22Rv1 (cell line): ENCODE data around the gene GALNTL6.

Experiments
- CTCF ChIP-seq: fragments of 450-650 bp; IDR thresholded peaks from 2 replicates; pipeline ENCODE4 v1.5.1; 2017; ENCODE audit warnings: mild to moderate bottlenecking
- ZFX ChIP-seq: fragments of 450-650 bp; IDR thresholded peaks from 2 replicates; pipeline ENCODE4 v1.6.1; 2017; ENCODE audit warnings: antibody characterized with exemption, borderline replicate concordance

GRCh38 chr4:172155838-172156345 lies 342.7 kb downstream of the GALNTL6 start:
- TF ChIP-seq CTCF (no peak), ZFX (no peak)
